HepG2 (cell line): ENCODE results near the gene SMIM24. TPM values are rescaled to one million over a fixed set of nuclear protein-coding genes. Genes with fewer than 3 reads are reported as not detected.

ENCODE experiments used
- AGO1 ChIP-seq: fragments of 200-400 bp; formaldehyde crosslinking; IDR thresholded peaks from 2 replicates; pipeline ENCODE4 v1.6.1; 2017; ENCODE audit warnings: mild to moderate bottlenecking, low read depth, low read length, moderate library complexity; ENCODE audit not compliant: poor library complexity, severe bottlenecking
- AHDC1 ChIP-seq: sonication (generic); formaldehyde crosslinking; IDR thresholded peaks from 2 replicates; pipeline ENCODE4 v1.5.1; 2020; ENCODE audit warnings: mild to moderate bottlenecking, missing genetic modification reagents, borderline replicate concordance
- ATF7 ChIP-seq, 2 experiments: fragments of 450-650 bp in 1 of 2; sonication (generic) in 1 of 2; formaldehyde crosslinking in 1 of 2; IDR thresholded peaks; 2 replicates each; pipeline versions ENCODE4 v1.4.0 to v1.6.1; 2016 to 2020; ENCODE audit warnings: antibody characterized with exemption in 1 of 2, mild to moderate bottlenecking in 1 of 2, missing genetic modification reagents in 1 of 2
- CEBPB ChIP-seq: IDR thresholded peaks from 2 replicates; pipeline ENCODE4 v1.6.1; 2011; ENCODE audit warnings: low read depth, low read length, improper control_type of control experiment, borderline replicate concordance
- CHD2 ChIP-seq: IDR thresholded peaks from 2 replicates; pipeline ENCODE4 v1.6.1; 2011; ENCODE audit warnings: low read depth, low read length, improper control_type of control experiment
- FOXM1 ChIP-seq: sonication (generic); formaldehyde crosslinking; IDR thresholded peaks from 2 replicates; pipeline ENCODE4 v1.5.0; 2020; ENCODE audit warnings: missing genetic modification reagents
- KAT8 ChIP-seq: IDR thresholded peaks from 2 replicates; pipeline ENCODE4 v1.6.1; 2016; ENCODE audit warnings: missing genetic modification reagents, missing compliant biosample characterization
- KMT2A ChIP-seq: sonication (generic); formaldehyde crosslinking; IDR thresholded peaks from 2 replicates; pipeline ENCODE4 v1.4.0; 2020; ENCODE audit warnings: missing genetic modification reagents
- MAZ ChIP-seq, 2 experiments: sonication (generic) in 1 of 2; formaldehyde crosslinking in 1 of 2; IDR thresholded peaks; 2 replicates each; pipeline versions ENCODE4 v1.5.0 to v1.6.1; 2012 to 2020; ENCODE audit warnings: low read depth in 2 of 2, mild to moderate bottlenecking in 2 of 2, borderline replicate concordance in 1 of 2, improper control_type of control experiment in 1 of 2, low read length in 1 of 2, missing genetic modification reagents in 1 of 2, moderate library complexity in 1 of 2
- PHB2 ChIP-seq: fragments of 450-650 bp; IDR thresholded peaks from 2 replicates; pipeline ENCODE4 v1.6.1; 2018; ENCODE audit not compliant: partially characterized antibody
- POLR2AphosphoS5 ChIP-seq: IDR thresholded peaks from 2 replicates; pipeline ENCODE4 v1.6.1; 2012; ENCODE audit warnings: low read depth, low read length
- RAD21 ChIP-seq: fragments of 450-650 bp; formaldehyde crosslinking; IDR thresholded peaks from 2 replicates; pipeline ENCODE4 v1.5.0; 2020; ENCODE audit warnings: mild to moderate bottlenecking
- RORA ChIP-seq: sonication (generic); formaldehyde crosslinking; IDR thresholded peaks from 2 replicates; pipeline ENCODE4 v1.5.0; 2020; ENCODE audit warnings: mild to moderate bottlenecking, missing genetic modification reagents, moderate library complexity
- SOX13 ChIP-seq, 3 experiments: fragments of 450-650 bp in 1 of 3; sonication (generic) in 1 of 3; formaldehyde crosslinking in 1 of 3; IDR thresholded peaks in 2 of 3; conservative IDR thresholded peaks in 1 of 3; 2 replicates each; pipeline versions ENCODE4 v1.5.0 to v1.6.1; 2016 to 2020; ENCODE audit warnings: antibody characterized with exemption in 1 of 3, mild to moderate bottlenecking in 1 of 3, missing compliant biosample characterization in 1 of 3, missing genetic modification reagents in 1 of 3, moderate library complexity in 1 of 3
- STAG1 ChIP-seq: sonication (generic); formaldehyde crosslinking; IDR thresholded peaks from 2 replicates; pipeline ENCODE4 v1.4.0; 2020; ENCODE audit warnings: missing genetic modification reagents
- TMF1 ChIP-seq: sonication (generic); formaldehyde crosslinking; IDR thresholded peaks from 2 replicates; pipeline ENCODE4 v1.8.1; 2022; ENCODE audit warnings: low read depth, missing genetic modification reagents
- ZFP1 ChIP-seq: IDR thresholded peaks from 2 replicates; pipeline ENCODE4 v1.6.1; 2016
- ZFP41 ChIP-seq: sonication (generic); formaldehyde crosslinking; IDR thresholded peaks from 2 replicates; pipeline ENCODE4 v1.4.0; 2020; ENCODE audit warnings: mild to moderate bottlenecking, missing genetic modification reagents, borderline replicate concordance
- ZNF333 ChIP-seq: sonication (generic); formaldehyde crosslinking; IDR thresholded peaks from 2 replicates; pipeline ENCODE4 v1.4.0; 2020; ENCODE audit warnings: mild to moderate bottlenecking, missing genetic modification reagents, borderline replicate concordance
- ZSCAN21 ChIP-seq: sonication (generic); formaldehyde crosslinking; IDR thresholded peaks from 2 replicates; pipeline ENCODE4 v1.8.0; 2022; ENCODE audit warnings: mild to moderate bottlenecking, missing genetic modification reagents, moderate library complexity, borderline replicate concordance
- polyA plus RNA-seq, 8 experiments: library from polyadenylated mRNA; depleted of rRNA in 3 of 8; stranded (reverse) in 7 of 8; unstranded in 1 of 8; fragments of >200 nt; fragmentation: Illumina TruSeq in 4 of 8; extraction: Trizol in 4 of 8; gene quantifications; 2 replicates each; pipeline versions ENCODE4 v1.2.1 to v1.2.3, GENCODE V29; 2011 to 2016; ENCODE audit warnings: low read depth in 4 of 8, missing spikeins in 1 of 8, mixed read lengths in 1 of 8; ENCODE audit not compliant: insufficient read depth in 1 of 8
- total RNA-seq, 5 experiments: library from RNA; depleted of rRNA; stranded (reverse); fragments of >200 nt; fragmentation: Illumina TruSeq; extraction: Trizol; gene quantifications; 2 replicates each; pipeline ENCODE4 v1.2.3, GENCODE V29; 2016; ENCODE audit warnings: low read depth in 1 of 5
- TF ChIP-seq, protein P1 (sequence below): sonication (generic); formaldehyde crosslinking; IDR thresholded peaks from 2 replicates; pipeline ENCODE4 v1.5.1; 2020; ENCODE audit warnings: mild to moderate bottlenecking, missing genetic modification reagents, moderate library complexity

SMIM24 gene
- total and polyA plus RNA-seq, 2 of the 13 experiments (the other 11 are each of a cell fraction or from before 2014, with no cell fraction given), result 11.2 to 70.6 TPM

- no peak for TF ChIP-seq RORA
- no peak for TF ChIP-seq PHB2
- peak; percentile 86 for TF ChIP-seq KMT2A (CRISPR knock-in tag)
- TF ChIP-seq POLR2AphosphoS5, result peak; percentile 76
- peak; percentile 63; the same call in 1 of the 2 replicates for TF ChIP-seq CEBPB
- TF ChIP-seq, protein P1, sequence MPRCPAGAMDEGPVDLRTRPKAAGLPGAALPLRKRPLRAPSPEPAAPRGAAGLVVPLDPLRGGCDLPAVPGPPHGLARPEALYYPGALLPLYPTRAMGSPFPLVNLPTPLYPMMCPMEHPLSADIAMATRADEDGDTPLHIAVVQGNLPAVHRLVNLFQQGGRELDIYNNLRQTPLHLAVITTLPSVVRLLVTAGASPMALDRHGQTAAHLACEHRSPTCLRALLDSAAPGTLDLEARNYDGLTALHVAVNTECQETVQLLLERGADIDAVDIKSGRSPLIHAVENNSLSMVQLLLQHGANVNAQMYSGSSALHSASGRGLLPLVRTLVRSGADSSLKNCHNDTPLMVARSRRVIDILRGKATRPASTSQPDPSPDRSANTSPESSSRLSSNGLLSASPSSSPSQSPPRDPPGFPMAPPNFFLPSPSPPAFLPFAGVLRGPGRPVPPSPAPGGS (CRISPR knock-in tag), result peak; percentile 78
- peak; percentile 33; the same call in 1 of the 2 replicates for TF ChIP-seq RAD21
- no peak for TF ChIP-seq SOX13 (IDR thresholded peaks at IDR 0.05)
- TF ChIP-seq SOX13 (CRISPR knock-in tag; conservative IDR thresholded peaks at IDR 0.05 in 1 of 2, IDR thresholded peaks at IDR 0.05 in 1 of 2), result no peak
- peak; percentile 91 for TF ChIP-seq ATF7 (IDR thresholded peaks at IDR 0.05)
- TF ChIP-seq ATF7 (CRISPR knock-in tag; IDR thresholded peaks at IDR 0.05), result peak; percentile 53
- no peak for TF ChIP-seq STAG1 (CRISPR knock-in tag)
- TF ChIP-seq FOXM1 (CRISPR knock-in tag), result no peak
- no peak for TF ChIP-seq MAZ (IDR thresholded peaks at IDR 0.05; ENCODE audit: borderline replicate concordance, low read depth, low read length)
- TF ChIP-seq MAZ (CRISPR knock-in tag; IDR thresholded peaks at IDR 0.05; ENCODE audit: low read depth), result peak; percentile 90
- peak; percentile 84; the same call in 1 of the 2 replicates for TF ChIP-seq ZSCAN21 (CRISPR knock-in tag)
- TF ChIP-seq ZFP41, result no peak; the same call in 1 of the 2 replicates
- TF ChIP-seq CHD2, result no peak
- 0 out of 2 replicates have a peak, but pooled peaks have one; percentile 33 for TF ChIP-seq TMF1 (CRISPR knock-in tag)
- TF ChIP-seq AHDC1, result no peak
- TF ChIP-seq KAT8 (CRISPR knock-in tag), result peak; percentile 96
- TF ChIP-seq ZNF333 (CRISPR knock-in tag), result peak; percentile 73; the same call in 1 of the 2 replicates
- TF ChIP-seq AGO1, result peak; percentile 46
- peak; percentile 51; the same call in 1 of the 2 replicates for TF ChIP-seq ZFP1 (CRISPR knock-in tag)
Measured at GRCh38 chr19:3500429-3501101, 20.2 kb upstream of the SMIM24 start, which contains the start of gene DOHH (continued).
